Keratinocyte (primary cell): ENCODE data around the gene SMO. TPM values are rescaled to one million over a fixed set of nuclear protein-coding genes. Genes with fewer than 3 reads are reported as not detected.
A peak's percentile ranks its signal among the peaks of the same experiment; 100 is the strongest.
"Not testable (repeated sequence)": the region's sequence is repeated elsewhere in the genome, so short reads cannot be mapped to it uniquely, and the experiment has no call there.

Source experiments
- DNase-seq: peaks from one replicate; pipeline ENCODE4 v3.0.0-alpha.2; 2011; ENCODE audit warnings: low read depth, missing footprints, low spot score
- FAIRE-seq: peaks from 2 replicates; lab custom pipeline; 2011; peaks lifted over from hg19 to GRCh38; lab: Jason Lieb, UNC
- H2AFZ ChIP-seq: 2 replicates; pipeline ENCODE4 v1.6.0; 2012; ENCODE audit warnings: low read length, control low read depth, inconsistent platforms; ENCODE audit not compliant: control insufficient read depth
- H3K27ac ChIP-seq: 2 replicates; pipeline ENCODE4 v1.5.1; 2011; ENCODE audit warnings: low read length; ENCODE audit not compliant: control insufficient read depth, insufficient read depth
- H3K27me3 ChIP-seq: 3 replicates; pipeline ENCODE4 v1.6.0; 2011; ENCODE audit warnings: low read length; ENCODE audit not compliant: control insufficient read depth, insufficient read depth; ENCODE audit errors: extremely low read depth
- H3K36me3 ChIP-seq, 2 experiments: 2 replicates in 1 of 2; 3 replicates in 1 of 2; pipeline ENCODE4 v1.5.1; 2011; ENCODE audit warnings: low read length in 2 of 2, mild to moderate bottlenecking in 1 of 2; ENCODE audit not compliant: control insufficient read depth in 2 of 2, insufficient read depth in 2 of 2; ENCODE audit errors: extremely low read depth in 1 of 2
- H3K4me1 ChIP-seq: 3 replicates; pipeline ENCODE4 v1.5.1; 2011; ENCODE audit warnings: low read length; ENCODE audit not compliant: control insufficient read depth, insufficient read depth; ENCODE audit errors: extremely low read depth
- H3K4me2 ChIP-seq: 3 replicates; pipeline ENCODE4 v1.6.0; 2011; ENCODE audit warnings: low read depth, low read length; ENCODE audit not compliant: control insufficient read depth, insufficient read depth; ENCODE audit errors: extremely low read depth
- H3K4me3 ChIP-seq, 3 experiments: fragments of 200-600 bp in 1 of 3; sonication (generic) in 1 of 3; 2 replicates in 2 of 3; 3 replicates in 1 of 3; pipeline ENCODE4 v1.5.1; 2011 to 2016; ENCODE audit warnings: low read length in 3 of 3, mild to moderate bottlenecking in 3 of 3, control low read depth in 2 of 3, inconsistent platforms in 1 of 3, low read depth in 1 of 3, mixed read lengths in 1 of 3, mixed run types in 1 of 3, moderate library complexity in 1 of 3; ENCODE audit not compliant: control insufficient read depth in 2 of 3, insufficient read depth in 2 of 3; ENCODE audit errors: extremely low read depth in 1 of 3
- H3K79me2 ChIP-seq: 2 replicates; pipeline ENCODE4 v1.6.0; 2012; ENCODE audit warnings: low read length; ENCODE audit not compliant: control insufficient read depth, insufficient read depth
- H3K9ac ChIP-seq: 3 replicates; pipeline ENCODE4 v1.6.0; 2011; ENCODE audit warnings: low read length; ENCODE audit not compliant: control insufficient read depth, insufficient read depth; ENCODE audit errors: extremely low read depth
- H3K9me1 ChIP-seq: 3 replicates; pipeline ENCODE4 v1.6.0; 2011; ENCODE audit warnings: low read length; ENCODE audit not compliant: control insufficient read depth, insufficient read depth; ENCODE audit errors: extremely low read depth
- H3K9me3 ChIP-seq: 2 replicates; pipeline ENCODE4 v1.5.1; 2012; ENCODE audit warnings: low read depth, low read length; ENCODE audit not compliant: control insufficient read depth
- H4K20me1 ChIP-seq: 3 replicates; pipeline ENCODE4 v1.6.0; 2011; ENCODE audit warnings: low read length; ENCODE audit not compliant: control insufficient read depth, insufficient read depth; ENCODE audit errors: extremely low read depth
- CTCF ChIP-seq, 3 experiments: IDR thresholded peaks in 1 of 3; conservative IDR thresholded peaks in 1 of 3; optimal IDR thresholded peaks in 1 of 3; 2 replicates in 2 of 3; 3 replicates in 1 of 3; pipeline versions ENCODE3 to v1.5.1; 2011; ENCODE audit warnings: low read length in 3 of 3, mild to moderate bottlenecking in 3 of 3, moderate library complexity in 2 of 3, control low read depth in 1 of 3, inconsistent platforms in 1 of 3; ENCODE audit not compliant: insufficient read depth in 2 of 3; ENCODE audit errors: extremely low read depth in 1 of 3
- EZH2 ChIP-seq: IDR thresholded peaks from one replicate; pipeline ENCODE4 v1.6.1; 2012; ENCODE audit warnings: inconsistent platforms, mild to moderate bottlenecking, low read length, moderate library complexity
- dilution Hi-C: fragments of 300-500 bp; cut with MboI; formaldehyde crosslinking; loops from one replicate; pipeline ENCODE4 v1.7.0; 2020; ENCODE audit warnings: low sequenced_read_pairs; ENCODE audit not compliant: extremely low pct_ligation_motif_present
- polyA plus RNA-seq, 5 experiments: library from polyadenylated mRNA; depleted of rRNA in 3 of 5; stranded (reverse) in 3 of 5; stranded (forward) in 1 of 5; unstranded in 1 of 5; fragments of >200 nt; gene quantifications; 1 replicate in 1 of 5; 2 replicates in 3 of 5; 3 replicates in 1 of 5; pipeline versions ENCODE4 v1.2.1 to v1.2.3, GENCODE V29; 2011 to 2012; ENCODE audit warnings: missing spikeins in 2 of 5, low read depth in 1 of 5, low replicate concordance in 1 of 5

Gene SMO
- polyA plus RNA-seq, 1 donor (not counting 4 experiments of a cell fraction or from before 2014, with no cell fraction given), result 3.9 TPM

DNA sequence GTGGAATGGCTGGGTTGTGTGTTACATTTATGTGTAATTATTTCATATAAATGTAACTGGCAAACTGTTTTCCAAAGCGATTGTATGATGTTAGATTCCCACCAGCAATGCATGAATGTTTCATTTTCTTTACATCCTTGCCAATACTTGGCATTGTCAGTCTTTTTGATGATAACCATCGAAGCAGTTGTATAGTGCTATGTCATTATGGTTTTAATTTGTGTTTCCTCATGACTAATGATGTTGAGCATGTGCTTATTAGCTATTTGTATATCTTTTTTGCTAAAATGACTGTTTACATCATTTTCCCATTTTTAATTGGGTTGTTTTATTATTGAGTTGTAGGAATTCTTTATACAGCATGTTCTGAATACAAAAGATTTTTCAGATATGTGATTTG lies 58.7 kb downstream of the SMO start:
- TF ChIP-seq EZH2 (no peak), CTCF (optimal IDR thresholded peaks at IDR 0.05 in 1 of 3, IDR thresholded peaks at IDR 0.05 in 1 of 3, conservative IDR thresholded peaks at IDR 0.05 in 1 of 3; ENCODE audit: extremely low read depth in 1 of 3, insufficient read depth in 2 of 3, low read length in 3 of 3) (no peak)

GRCh38 chr7:129252128-129252527 lies 63.7 kb downstream of the SMO start:
- Histone ChIP-seq H3K79me2 (peaks cover 18% of the 10 kb centered on the region), H3K27me3 (no peaks in the 10 kb centered on the region), H3K4me2 (no peak overlapping the region), H3K4me3 (no peak overlapping the region), H3K9me1 (no peaks in the 10 kb centered on the region), H3K9ac (no peak overlapping the region), H3K36me3 (no peaks in the 10 kb centered on the region), H3K4me1 (no peaks in the 10 kb centered on the region), H3K27ac (no peak overlapping the region), H3K9me3 (no peaks in the 10 kb centered on the region), H4K20me1 (no peaks in the 10 kb centered on the region), H2AFZ (no peak overlapping the region)
- TF ChIP-seq CTCF (optimal IDR thresholded peaks at IDR 0.05 in 1 of 3, IDR thresholded peaks at IDR 0.05 in 1 of 3, conservative IDR thresholded peaks at IDR 0.05 in 1 of 3; ENCODE audit: extremely low read depth in 1 of 3, insufficient read depth in 2 of 3, low read length in 3 of 3) (no peak), EZH2 (no peak)
- dilution Hi-C loops, result no loop called here
- peak; percentile 39 for FAIRE-seq
- no peak for DNase-seq

More for the DNA sequence above, 58.7 kb downstream of the SMO start:
- Histone ChIP-seq H3K9me1 (no peaks in the 10 kb centered on the region), H3K4me2 (no peak overlapping the region), H3K79me2 (peaks cover 18% of the 10 kb centered on the region), H2AFZ (no peak overlapping the region), H3K27me3 (no peaks in the 10 kb centered on the region), H3K27ac (no peak overlapping the region), H3K36me3 (no peaks in the 10 kb centered on the region), H3K4me3 (no peak overlapping the region), H3K9ac (no peak overlapping the region), H4K20me1 (no peaks in the 10 kb centered on the region), H3K4me1 (no peaks in the 10 kb centered on the region), H3K9me3 (no peaks in the 10 kb centered on the region)
- dilution Hi-C loops, result no loop called here
- no peak for DNase-seq
- no peak for FAIRE-seq

DNA sequence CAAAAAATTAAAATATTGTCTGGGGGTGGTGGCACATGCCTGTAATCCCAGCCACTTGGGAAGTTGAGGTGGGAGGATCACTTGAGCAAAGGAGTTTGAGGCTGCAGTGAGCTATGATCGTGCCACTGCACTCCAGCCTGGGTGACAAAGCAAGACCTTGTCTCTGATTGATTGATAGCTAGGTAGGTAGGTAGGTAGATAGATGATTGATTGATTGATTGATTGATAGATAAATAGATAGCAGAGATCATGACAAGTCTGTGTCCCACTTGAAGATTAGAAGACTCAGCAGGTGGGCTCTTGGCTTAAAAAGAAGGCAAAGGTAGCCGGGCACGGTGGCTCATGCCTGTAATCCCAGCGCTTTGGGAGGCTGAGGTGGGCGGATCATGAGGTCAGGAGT lies 64.2 kb downstream of the SMO start:
- H3K4me2 ChIP-seq, H4K20me1 ChIP-seq, H3K27ac ChIP-seq, FAIRE-seq, H3K9ac ChIP-seq, H2AFZ ChIP-seq, H3K9me1 ChIP-seq, H3K36me3 ChIP-seq, H3K4me1 ChIP-seq, H3K4me3 ChIP-seq, H3K9me3 ChIP-seq, H3K27me3 ChIP-seq, dilution Hi-C loops, DNase-seq: not testable (repeated sequence)
- peaks cover 20% of the 10 kb centered on the region for H3K79me2 ChIP-seq
